Colonic mucosa (tissue), 4 donors: ENCODE measurements around the gene PDK2. TPM values are rescaled to one million over a fixed set of nuclear protein-coding genes. Genes with fewer than 3 reads are reported as not detected.

Experiments
- DNase-seq: peaks from one replicate; pipeline ENCODE4 v3.0.0-alpha.2; 2020
- H3K27ac ChIP-seq: fragments of 200-600 bp; one replicate; pipeline ENCODE4 v1.8.0; 2021
- H3K27me3 ChIP-seq: fragments of 200-600 bp; one replicate; pipeline ENCODE4 v1.8.0; 2021
- H3K36me3 ChIP-seq: fragments of 200-600 bp; one replicate; pipeline ENCODE4 v1.8.0; 2021
- H3K4me1 ChIP-seq: fragments of 200-600 bp; one replicate; pipeline ENCODE4 v1.8.0; 2021; ENCODE audit warnings: mild to moderate bottlenecking
- H3K4me3 ChIP-seq: fragments of 200-600 bp; one replicate; pipeline ENCODE4 v1.8.0; 2021
- H3K9ac ChIP-seq, 2 donors: one replicate each; pipeline ENCODE4 v1.7.0; 2013; ENCODE audit warnings: control low read depth in 2 of 2, low read depth in 2 of 2, low read length in 2 of 2
- H3K9me3 ChIP-seq: fragments of 200-600 bp; one replicate; pipeline ENCODE4 v1.8.0; 2021
- CTCF ChIP-seq: fragments of 200-600 bp; IDR thresholded peaks from one replicate; pipeline ENCODE4 v1.8.0; 2022; ENCODE audit warnings: antibody characterized with exemption, mild to moderate bottlenecking
- intact Hi-C: fragments of 100-400 bp; cut with DNase I; formaldehyde crosslinking; loops from one replicate; pipeline ENCODE4 v1.14.1; 2022
- total RNA-seq, 2 donors: library from RNA; stranded (reverse); fragmentation: NEBNext Ultra II Directional in 1 of 2; extraction: Animal tissue kit (Norgen Biotek cat#: 25700) in 1 of 2; gene quantifications; one replicate each; pipeline ENCODE4 v1.2.1, GENCODE V29; 2021
- donor health status: healthy.
- donor health status: DM: no; HTN: no; CAD: no.
- donor health status: DM: no; HTN: no; CAD: no.

The PDK2 gene
- total RNA-seq, 2 donors from 2014 or later: 48.8 to 56.4 TPM

- no peaks in the 10 kb centered on the region for H3K4me1 ChIP-seq
- no peak overlapping the region for H3K27ac ChIP-seq
- no peak for TF ChIP-seq CTCF
- H3K36me3 ChIP-seq: no peaks in the 10 kb centered on the region
- no peak overlapping the region for H3K4me3 ChIP-seq
- H3K27me3 ChIP-seq: no peaks in the 10 kb centered on the region
- no peaks in the 10 kb centered on the region for H3K9me3 ChIP-seq
- H3K9ac ChIP-seq: no peak overlapping the region
- intact Hi-C loops: no loop called here
- no peak for DNase-seq
Observed at GRCh38 chr17:50088952-50089825, 6.0 kb upstream of the PDK2 start.

GRCh38 chr17:50090071-50090470, 5.1 kb upstream of the PDK2 start:
- Histone ChIP-seq H3K9ac (no peak overlapping the region), H3K27me3 (no peaks in the 10 kb centered on the region), H3K4me3 (no peak overlapping the region), H3K9me3 (no peaks in the 10 kb centered on the region), H3K27ac (no peak overlapping the region), H3K36me3 (no peaks in the 10 kb centered on the region), H3K4me1 (no peaks in the 10 kb centered on the region)
- TF ChIP-seq CTCF: no peak
- intact Hi-C loops: loop anchor here (10.0 kb wide), 1 partner anchor 205 kb away; no protein-coding TSS in a partner anchor
- no peak for DNase-seq

GRCh38 chr17:50090971-50091917, 3.9 kb upstream of the PDK2 start:
- H3K9ac ChIP-seq: no peak overlapping the region
- intact Hi-C loops: loop anchor here (10.0 kb wide), 1 partner anchor 204 kb away; no protein-coding TSS in a partner anchor
- peaks cover 5% of the 10 kb centered on the region for H3K4me1 ChIP-seq
- no peak overlapping the region for H3K4me3 ChIP-seq
- no peaks in the 10 kb centered on the region for H3K9me3 ChIP-seq
- no peak for TF ChIP-seq CTCF
- no peaks in the 10 kb centered on the region for H3K36me3 ChIP-seq
- no peak for DNase-seq
- no peaks in the 10 kb centered on the region for H3K27me3 ChIP-seq
- H3K27ac ChIP-seq: no peak overlapping the region

- Histone ChIP-seq H3K4me1 (peaks cover 6% of the 10 kb centered on the region), H3K9ac (no peak overlapping the region), H3K27me3 (no peaks in the 10 kb centered on the region), H3K27ac (no peak overlapping the region), H3K36me3 (no peaks in the 10 kb centered on the region), H3K9me3 (no peaks in the 10 kb centered on the region), H3K4me3 (no peak overlapping the region)
- TF ChIP-seq CTCF: no peak
- DNase-seq: no peak
- intact Hi-C loops: loop anchor here (10.0 kb wide), 1 partner anchor 203 kb away; no protein-coding TSS in a partner anchor
Observed at GRCh38 chr17:50091918-50092285, 3.2 kb upstream of the PDK2 start.

GRCh38 chr17:50093246-50093645, 1.9 kb upstream of the PDK2 start:
- DNase-seq: no peak
- TF ChIP-seq CTCF: no peak
- no peaks in the 10 kb centered on the region for H3K36me3 ChIP-seq
- no peak overlapping the region for H3K4me3 ChIP-seq
- H3K27ac ChIP-seq: no peak overlapping the region
- H3K4me1 ChIP-seq: peaks cover 6% of the 10 kb centered on the region
- no peaks in the 10 kb centered on the region for H3K9me3 ChIP-seq
- intact Hi-C loops: loop anchor here (10.0 kb wide), 1 partner anchor 202 kb away; no protein-coding TSS in a partner anchor
- no peak overlapping the region for H3K9ac ChIP-seq
- no peaks in the 10 kb centered on the region for H3K27me3 ChIP-seq
